ENCODE measurements around the gene GNE.

- TF ChIP-seq ISL1 (CRISPR knock-in tag; IDR thresholded peaks at IDR 0.05) = no peak
- TF ChIP-seq CREB5 (CRISPR knock-in tag; IDR thresholded peaks at IDR 0.05; ENCODE audit: low read depth) = no peak
- no peak for TF ChIP-seq BACH2 (CRISPR knock-in tag; IDR thresholded peaks at IDR 0.05; ENCODE audit: borderline replicate concordance)
- no peak for TF ChIP-seq PATZ1 (CRISPR knock-in tag; IDR thresholded peaks at IDR 0.05; ENCODE audit: borderline replicate concordance)
- TF ChIP-seq OSR1 (CRISPR knock-in tag; IDR thresholded peaks at IDR 0.05) = no peak
- no peak for TF ChIP-seq POU6F1 (CRISPR knock-in tag; IDR thresholded peaks at IDR 0.05; ENCODE audit: borderline replicate concordance, low read depth)
These were observed 40.2 kb downstream of the GNE start for GRCh38 chr9:36218011-36218410.

Data from SK-N-SH treated with all-trans-retinoic acid at 6 μM for 48 hours (cell line).